WI38 (cell line): ENCODE results near the gene CHD2.

Experiments used
- H3K4me3 ChIP-seq: 2 replicates; pipeline ENCODE4 v1.5.1; 2011; ENCODE audit warnings: low read depth, mild to moderate bottlenecking, control low read depth, low read length
- TF ChIP-seq, protein P1 (sequence below): IDR thresholded peaks from 2 replicates; pipeline ENCODE4 v1.5.1; 2012; ENCODE audit warnings: low read depth, mild to moderate bottlenecking, control low read depth, low read length

Gene CHD2

DNA sequence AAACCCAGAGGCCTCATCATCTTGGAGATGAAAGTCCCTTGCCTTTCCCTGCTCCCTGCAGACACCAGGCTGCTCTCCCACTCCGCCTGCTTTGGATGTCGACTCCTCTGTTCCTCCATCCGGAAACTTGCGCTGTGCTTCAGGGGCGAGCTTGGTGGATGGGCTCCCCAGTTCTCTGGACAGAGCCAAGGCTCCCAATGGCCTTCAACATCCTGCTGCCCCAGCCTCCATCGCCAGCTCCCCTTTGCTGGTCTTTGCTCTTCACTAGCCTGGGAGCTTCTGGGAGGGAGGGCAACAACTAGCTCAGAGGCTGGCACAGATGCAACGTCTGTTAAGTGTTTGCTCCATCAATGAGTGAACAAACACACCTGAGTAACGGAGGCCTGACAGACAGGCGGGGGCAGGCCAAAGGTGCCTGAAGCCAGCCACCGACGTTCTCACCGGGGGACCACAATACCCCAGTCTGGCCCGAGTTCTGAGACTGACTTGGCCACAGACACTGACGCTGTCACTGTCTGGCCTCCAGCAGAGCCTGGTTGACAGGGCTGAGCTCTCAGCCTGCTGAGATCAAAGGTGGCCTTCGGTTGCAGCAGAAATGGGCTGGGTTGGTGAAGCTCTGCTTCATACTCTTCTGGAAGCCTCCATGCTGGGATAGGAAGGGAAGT lies 149.9 kb downstream of the CHD2 start:
- no peak overlapping the region for H3K4me3 ChIP-seq
- TF ChIP-seq, protein P1, sequence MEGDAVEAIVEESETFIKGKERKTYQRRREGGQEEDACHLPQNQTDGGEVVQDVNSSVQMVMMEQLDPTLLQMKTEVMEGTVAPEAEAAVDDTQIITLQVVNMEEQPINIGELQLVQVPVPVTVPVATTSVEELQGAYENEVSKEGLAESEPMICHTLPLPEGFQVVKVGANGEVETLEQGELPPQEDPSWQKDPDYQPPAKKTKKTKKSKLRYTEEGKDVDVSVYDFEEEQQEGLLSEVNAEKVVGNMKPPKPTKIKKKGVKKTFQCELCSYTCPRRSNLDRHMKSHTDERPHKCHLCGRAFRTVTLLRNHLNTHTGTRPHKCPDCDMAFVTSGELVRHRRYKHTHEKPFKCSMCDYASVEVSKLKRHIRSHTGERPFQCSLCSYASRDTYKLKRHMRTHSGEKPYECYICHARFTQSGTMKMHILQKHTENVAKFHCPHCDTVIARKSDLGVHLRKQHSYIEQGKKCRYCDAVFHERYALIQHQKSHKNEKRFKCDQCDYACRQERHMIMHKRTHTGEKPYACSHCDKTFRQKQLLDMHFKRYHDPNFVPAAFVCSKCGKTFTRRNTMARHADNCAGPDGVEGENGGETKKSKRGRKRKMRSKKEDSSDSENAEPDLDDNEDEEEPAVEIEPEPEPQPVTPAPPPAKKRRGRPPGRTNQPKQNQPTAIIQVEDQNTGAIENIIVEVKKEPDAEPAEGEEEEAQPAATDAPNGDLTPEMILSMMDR: no peak

DNA sequence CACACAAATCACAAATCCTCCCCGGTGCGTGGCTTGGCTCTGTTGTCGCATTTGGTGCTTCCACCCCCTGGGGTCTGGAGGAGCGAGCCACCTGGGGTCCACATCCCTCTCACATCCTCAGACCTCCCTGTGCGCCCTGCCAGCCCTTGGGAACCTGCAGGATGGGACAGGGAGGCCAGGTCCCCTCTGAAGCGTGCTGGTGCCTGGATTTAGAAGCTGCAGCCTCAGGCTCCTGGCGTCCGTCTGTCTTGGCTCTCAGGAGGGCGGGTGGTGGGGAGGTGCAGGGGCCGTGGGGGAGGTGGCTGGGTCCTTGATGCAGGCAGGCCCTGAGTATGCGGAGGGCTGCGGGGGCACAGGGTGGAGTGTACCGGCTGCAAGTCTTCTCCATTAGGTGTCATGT lies 150.5 kb downstream of the CHD2 start:
- no peak overlapping the region for H3K4me3 ChIP-seq
- TF ChIP-seq, protein P1: no peak

- TF ChIP-seq, protein P1: no peak
- H3K4me3 ChIP-seq: no peak overlapping the region
Observed at GRCh38 chr15:93051236-93052089, 151.3 kb downstream of the CHD2 start.

- H3K4me3 ChIP-seq: no peak overlapping the region
- TF ChIP-seq, protein P1: no peak
Observed at GRCh38 chr15:93052090-93052879, 152.2 kb downstream of the CHD2 start.

DNA sequence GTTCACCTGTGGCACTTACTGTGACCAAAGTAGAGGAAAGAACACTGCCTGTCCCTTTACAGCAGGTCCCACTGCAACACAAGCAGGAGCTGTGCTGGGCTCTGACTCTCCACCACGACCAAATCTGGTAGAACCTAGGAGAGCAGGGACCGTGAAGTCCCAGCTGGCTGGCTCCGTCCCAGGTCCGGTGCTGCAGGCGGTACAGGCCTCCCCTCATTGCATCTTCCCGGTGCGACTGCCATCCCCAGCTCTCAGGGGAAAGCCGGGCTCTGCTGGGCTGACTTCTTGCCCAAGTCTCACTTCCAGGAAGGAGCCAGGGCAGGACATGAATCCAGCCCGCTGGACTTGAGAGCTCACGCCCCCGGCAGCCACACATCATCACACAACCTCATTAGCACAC lies 155.1 kb downstream of the CHD2 start:
- no peak overlapping the region for H3K4me3 ChIP-seq
- TF ChIP-seq, protein P1: no peak

GRCh38 chr15:93056836-93057235 lies 156.7 kb downstream of the CHD2 start:
- TF ChIP-seq, protein P1: no peak
- no peak overlapping the region for H3K4me3 ChIP-seq
